AG09309 (cell line): ENCODE results near the gene NBPF20.
A peak's percentile ranks its signal among the peaks of the same experiment; 100 is the strongest.
"Not testable (repeated sequence)": the region's sequence is repeated elsewhere in the genome, so short reads cannot be mapped to it uniquely, and the experiment has no call there.

Experiments used
- DNase-seq: peaks from one replicate; pipeline ENCODE4 v3.0.0-alpha.2; 2010; ENCODE audit warnings: low read depth
- H3K4me3 ChIP-seq: 2 replicates; pipeline ENCODE4 v1.5.1; 2011; ENCODE audit warnings: mild to moderate bottlenecking, low read depth, low read length, moderate library complexity; ENCODE audit not compliant: control insufficient read depth
- CTCF ChIP-seq: IDR thresholded peaks from 2 replicates; pipeline ENCODE4 v1.5.1; 2011; ENCODE audit warnings: mild to moderate bottlenecking, low read depth, low read length, inconsistent platforms; ENCODE audit not compliant: insufficient read depth, control insufficient read depth; ENCODE audit errors: missing control alignments

NBPF20 gene

GRCh38 chr1:145425436-145426029 is at the start of gene NBPF20:
Gene NBPF20 (minus strand): TSS chr1:145425603. CDS start chr1:145405272, 20,331 bp downstream.
- H3K4me3 ChIP-seq = peak within 1 kb of the TSS; percentile 71
- DNase-seq = no peak
- TF ChIP-seq CTCF = no peak

- DNase-seq, H3K4me3 ChIP-seq: not testable (repeated sequence)
Observed at GRCh38 chr1:145474837-145475368, 49.5 kb upstream of the NBPF20 start.

- not testable (repeated sequence) for H3K4me3 ChIP-seq
Observed at GRCh38 chr1:145472731-145473130, 47.3 kb upstream of the NBPF20 start.

GRCh38 chr1:145471365-145471764 is 46.0 kb upstream of the NBPF20 start:
- DNase-seq, H3K4me3 ChIP-seq: not testable (repeated sequence)

More at GRCh38 chr1:145472731-145473130, 47.3 kb upstream of the NBPF20 start:
- DNase-seq = not testable (repeated sequence)

- H3K4me3 ChIP-seq = peak overlapping the region; percentile 41
- DNase-seq = not testable (repeated sequence)
Observed at GRCh38 chr1:145465405-145466144, 40.2 kb upstream of the NBPF20 start.

- peak overlapping the region; percentile 41 for H3K4me3 ChIP-seq
- DNase-seq = not testable (repeated sequence)
Observed at GRCh38 chr1:145464708-145465336, 39.4 kb upstream of the NBPF20 start.

- H3K4me3 ChIP-seq, DNase-seq: not testable (repeated sequence)
Observed at GRCh38 chr1:145464017-145464416, 38.6 kb upstream of the NBPF20 start.

- H3K4me3 ChIP-seq, DNase-seq: not testable (repeated sequence)
Observed at GRCh38 chr1:145460684-145461083, 35.3 kb upstream of the NBPF20 start.

GRCh38 chr1:145460048-145460447 is 34.6 kb upstream of the NBPF20 start:
- not testable (repeated sequence) for DNase-seq, H3K4me3 ChIP-seq

- not testable (repeated sequence) for DNase-seq, H3K4me3 ChIP-seq
Observed at GRCh38 chr1:145459591-145459990, 34.2 kb upstream of the NBPF20 start.

GRCh38 chr1:145459063-145459462 is 33.7 kb upstream of the NBPF20 start:
- H3K4me3 ChIP-seq, DNase-seq: not testable (repeated sequence)

GRCh38 chr1:145454824-145455177 is 29.4 kb upstream of the NBPF20 start:
- not testable (repeated sequence) for H3K4me3 ChIP-seq, DNase-seq

- DNase-seq, H3K4me3 ChIP-seq: not testable (repeated sequence)
Observed at GRCh38 chr1:145453873-145454823, 28.7 kb upstream of the NBPF20 start.

- DNase-seq, H3K4me3 ChIP-seq: not testable (repeated sequence)
Observed at GRCh38 chr1:145452506-145452905, 27.1 kb upstream of the NBPF20 start.

- H3K4me3 ChIP-seq, DNase-seq: not testable (repeated sequence)
Observed at GRCh38 chr1:145451914-145452313, 26.5 kb upstream of the NBPF20 start.

GRCh38 chr1:145445219-145445618 is 19.8 kb upstream of the NBPF20 start:
- not testable (repeated sequence) for DNase-seq, H3K4me3 ChIP-seq
